GM21447 (cell line): ENCODE measurements around the gene NUP98.

Source experiments
- ATAC-seq: cut with Tn5 transposase; IDR thresholded peaks from one replicate; pipeline ENCODE4 v1.9.1; 2021; ENCODE audit not compliant: unreplicated experiment

Gene NUP98

DNA sequence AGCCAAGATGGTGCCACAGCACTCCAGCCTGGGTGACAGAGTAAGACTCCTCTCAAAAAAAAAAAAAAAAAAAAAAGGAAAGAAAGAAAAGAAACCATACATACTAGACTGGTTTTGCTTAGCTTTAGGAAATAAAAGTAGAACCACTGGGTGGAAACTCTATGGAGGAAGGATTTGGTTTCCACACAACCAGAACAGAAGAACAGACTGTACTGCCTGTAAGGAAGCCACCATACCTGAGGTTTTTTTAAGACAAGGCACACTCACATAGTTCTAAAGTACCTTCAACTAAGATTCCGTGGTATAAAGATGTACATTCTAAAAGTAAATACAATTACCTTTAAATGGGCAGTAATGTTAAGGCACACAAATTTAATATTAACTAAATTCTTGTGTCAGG, 58.6 kb downstream of the NUP98 start:
- ATAC-seq, result no peak

DNA sequence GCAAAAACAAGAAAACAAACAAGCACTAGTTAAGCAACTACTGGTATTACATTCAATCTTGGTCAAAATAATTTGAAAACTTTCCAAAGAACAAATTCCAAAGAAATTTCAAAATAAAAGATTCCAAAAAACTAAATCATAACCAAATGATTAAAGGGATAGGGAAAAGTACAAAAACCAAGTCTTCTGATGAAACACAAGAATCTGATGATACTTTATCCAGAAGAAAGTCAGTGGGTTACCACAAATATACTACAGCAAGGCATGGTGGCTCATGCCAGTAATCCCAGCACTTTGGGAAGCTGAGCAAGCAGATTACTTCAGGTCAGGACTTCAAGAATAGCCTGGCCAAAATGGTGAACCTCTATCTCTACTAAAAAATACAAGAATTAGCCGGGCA, 59.1 kb downstream of the NUP98 start:
- no peak for ATAC-seq

DNA sequence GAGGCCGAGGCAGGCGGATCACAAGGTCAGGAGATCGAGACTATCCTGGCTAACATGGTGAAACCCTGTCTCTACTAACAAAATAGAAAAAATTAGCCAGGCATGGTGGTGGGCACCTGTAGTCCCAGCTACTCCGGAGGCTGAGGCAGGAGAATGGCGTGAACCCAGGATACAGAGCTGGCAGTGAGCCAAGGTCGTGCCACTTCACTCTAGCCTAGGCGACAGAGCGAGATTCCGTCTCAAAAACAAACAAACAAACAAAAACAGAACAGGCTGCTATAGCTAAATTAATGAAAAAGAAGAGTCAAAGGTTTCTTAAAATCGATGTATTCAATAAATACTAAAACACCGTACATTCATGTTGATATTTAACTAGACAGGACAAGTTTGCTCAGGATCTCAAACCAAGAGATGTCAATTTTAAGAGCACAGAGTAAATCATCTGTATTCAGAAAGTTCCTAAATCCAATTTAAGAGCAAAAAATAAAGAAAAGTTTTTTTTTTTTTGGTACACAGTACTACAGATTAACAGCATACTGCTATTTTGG, 59.9 kb downstream of the NUP98 start:
- no peak for ATAC-seq

DNA sequence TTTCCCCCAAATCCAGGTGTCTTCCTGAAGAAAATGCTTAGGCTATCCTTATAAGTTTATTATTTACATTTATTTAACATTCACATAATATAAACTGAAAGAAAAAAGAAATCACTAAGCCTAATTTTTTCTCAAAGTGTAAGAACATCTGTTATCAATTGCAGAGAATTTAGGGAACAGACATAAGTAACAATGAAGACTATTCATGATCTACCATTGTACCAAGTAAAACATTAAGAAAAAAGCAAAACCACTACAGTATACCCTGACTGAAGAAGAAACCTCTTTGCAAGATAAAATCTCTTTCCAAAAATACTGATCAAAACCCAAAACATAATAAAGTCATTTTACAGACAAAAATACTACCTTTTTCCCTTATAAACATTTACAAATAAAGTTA, 60.5 kb downstream of the NUP98 start:
- no peak for ATAC-seq

DNA sequence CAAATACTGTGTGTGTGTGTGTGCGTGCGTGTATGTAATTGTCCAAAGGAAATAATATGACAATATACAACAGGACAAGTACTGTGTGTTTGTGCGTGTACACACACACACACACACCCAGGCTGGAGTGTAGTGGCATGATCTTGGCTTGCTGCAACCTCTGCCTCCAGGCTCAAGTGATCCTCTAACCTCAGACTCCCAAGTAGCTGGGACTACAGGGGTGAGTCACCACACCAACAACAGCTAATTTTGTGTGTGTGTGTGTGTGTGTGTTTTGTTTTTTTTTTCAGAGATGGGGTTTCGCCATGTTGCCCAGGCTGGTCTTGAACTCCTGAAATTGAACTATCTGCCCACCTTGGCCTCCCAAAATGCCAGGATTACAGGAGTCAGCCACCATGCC, 61.5 kb downstream of the NUP98 start:
- ATAC-seq, result no peak

DNA sequence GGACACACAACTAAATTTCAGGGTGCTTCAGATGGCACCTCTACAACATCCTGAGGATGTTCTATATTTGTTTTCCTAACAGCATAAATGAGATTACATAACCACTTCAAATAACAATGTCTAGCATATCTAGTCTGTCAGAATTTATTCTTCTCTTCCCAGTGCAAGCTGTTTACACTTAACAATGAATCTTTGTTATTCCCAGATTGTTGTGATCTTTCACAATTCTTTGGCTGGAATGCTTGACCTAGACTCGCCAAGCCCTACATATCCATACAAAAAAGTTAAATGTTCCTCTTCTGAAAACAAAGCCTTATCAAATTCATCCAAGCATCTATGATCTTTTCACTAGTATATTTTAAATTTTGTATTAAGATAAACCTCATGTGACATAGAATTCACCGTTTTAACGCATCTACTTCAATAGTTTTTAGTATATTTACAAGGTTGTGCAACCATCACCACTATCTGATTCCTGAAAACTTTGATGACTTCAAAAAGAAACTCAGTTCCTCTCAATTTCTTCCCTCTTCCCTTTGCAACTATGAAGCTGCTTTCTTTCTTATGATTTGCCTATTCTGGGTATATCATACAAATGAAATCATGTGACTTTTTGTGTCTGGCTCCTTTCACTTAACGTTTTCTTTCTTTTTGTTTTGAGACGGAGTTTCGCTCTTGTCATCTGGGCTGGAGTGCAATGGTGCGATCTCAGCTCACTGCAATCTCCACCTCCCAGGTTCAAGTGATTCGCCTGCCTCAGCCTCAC, 64.5 kb downstream of the NUP98 start:
- no peak for ATAC-seq

DNA sequence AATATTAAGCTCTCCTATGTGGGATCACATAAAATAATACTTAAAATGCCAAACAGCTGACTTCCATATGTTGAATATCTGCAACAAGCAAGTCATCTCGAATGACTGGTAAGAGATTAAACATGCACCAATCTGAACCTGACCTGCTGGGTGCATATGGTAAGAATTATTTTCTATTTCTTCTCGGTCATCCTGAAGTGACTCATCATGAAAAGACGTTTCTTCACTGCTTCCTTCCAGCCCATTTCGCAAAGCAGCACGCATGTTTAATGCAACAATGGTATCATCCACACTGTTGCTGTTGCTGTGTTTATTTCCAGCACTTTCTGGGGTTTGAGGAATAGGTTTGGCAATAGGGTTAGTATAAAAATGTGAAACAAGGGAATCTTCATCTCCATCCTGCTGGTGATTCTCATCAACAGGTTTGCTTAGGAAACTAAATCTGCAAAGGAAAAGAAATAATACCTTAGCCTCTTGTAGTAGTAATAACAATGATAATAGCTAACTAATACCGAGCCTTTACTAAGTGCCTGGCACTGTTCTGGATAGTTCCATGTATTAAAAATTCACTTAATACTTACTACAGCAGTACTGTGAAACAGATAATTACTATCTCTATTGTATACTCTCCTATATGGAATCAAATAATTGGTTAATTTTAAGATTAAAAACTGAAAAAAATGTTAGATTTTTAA, 74.2 kb downstream of the NUP98 start:
- ATAC-seq, result no peak

DNA sequence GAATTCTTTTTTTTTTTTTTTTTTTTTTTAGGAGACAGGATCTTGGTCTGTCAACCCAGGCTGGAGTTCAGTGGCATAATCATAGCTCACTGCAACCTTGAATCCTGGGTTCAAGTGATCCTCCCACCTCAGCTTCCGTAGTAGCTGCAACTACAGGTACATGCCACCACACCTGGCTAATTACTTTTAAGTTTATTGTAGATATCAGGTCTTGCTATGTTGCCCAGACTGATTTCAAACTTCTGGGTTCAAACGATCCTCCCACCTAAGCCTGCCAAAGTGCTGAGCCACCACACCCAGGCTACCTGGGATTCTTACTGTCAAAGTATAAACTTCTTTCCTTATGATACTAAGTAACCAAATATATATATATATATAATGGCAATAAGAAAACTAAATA, 75.3 kb downstream of the NUP98 start:
- ATAC-seq, result no peak

DNA sequence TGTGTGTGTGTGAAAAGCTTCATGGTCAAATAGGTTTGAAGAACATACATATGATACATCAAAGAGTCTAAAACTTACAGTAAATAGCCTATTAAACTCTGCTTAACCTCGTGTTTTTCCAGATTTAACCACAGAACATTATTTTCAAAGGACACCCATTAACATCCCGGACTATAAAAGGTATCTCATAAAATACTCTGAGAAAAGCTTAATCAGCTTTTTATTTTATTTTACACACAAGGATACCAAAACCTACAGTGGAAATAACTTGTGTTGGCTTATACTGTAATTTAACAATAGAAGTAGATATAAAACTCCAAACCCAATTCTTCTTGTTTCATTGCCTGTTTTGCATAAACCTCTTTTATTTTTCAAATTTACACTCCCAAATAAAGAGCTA, 76.4 kb downstream of the NUP98 start:
- no peak for ATAC-seq

DNA sequence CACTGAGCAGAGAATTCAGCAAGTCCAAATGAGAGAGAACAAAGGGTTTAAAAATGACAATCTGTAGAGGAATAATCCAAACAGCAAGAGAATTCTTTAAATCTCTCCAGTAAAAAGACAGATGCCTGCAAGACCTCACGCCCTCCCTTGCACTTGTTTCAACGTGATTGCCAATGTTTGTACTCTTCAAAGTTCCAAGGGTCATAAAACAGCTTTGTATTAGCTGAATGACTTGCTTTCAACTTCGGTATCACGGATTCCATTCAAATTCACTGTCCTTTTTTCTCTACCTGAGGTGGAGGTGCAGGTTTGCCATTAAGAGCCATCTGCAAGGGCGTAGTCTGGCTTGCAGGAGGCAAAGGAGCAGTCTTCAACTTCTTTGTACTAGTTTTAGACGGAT, 85.1 kb downstream of the NUP98 start:
- no peak for ATAC-seq

DNA sequence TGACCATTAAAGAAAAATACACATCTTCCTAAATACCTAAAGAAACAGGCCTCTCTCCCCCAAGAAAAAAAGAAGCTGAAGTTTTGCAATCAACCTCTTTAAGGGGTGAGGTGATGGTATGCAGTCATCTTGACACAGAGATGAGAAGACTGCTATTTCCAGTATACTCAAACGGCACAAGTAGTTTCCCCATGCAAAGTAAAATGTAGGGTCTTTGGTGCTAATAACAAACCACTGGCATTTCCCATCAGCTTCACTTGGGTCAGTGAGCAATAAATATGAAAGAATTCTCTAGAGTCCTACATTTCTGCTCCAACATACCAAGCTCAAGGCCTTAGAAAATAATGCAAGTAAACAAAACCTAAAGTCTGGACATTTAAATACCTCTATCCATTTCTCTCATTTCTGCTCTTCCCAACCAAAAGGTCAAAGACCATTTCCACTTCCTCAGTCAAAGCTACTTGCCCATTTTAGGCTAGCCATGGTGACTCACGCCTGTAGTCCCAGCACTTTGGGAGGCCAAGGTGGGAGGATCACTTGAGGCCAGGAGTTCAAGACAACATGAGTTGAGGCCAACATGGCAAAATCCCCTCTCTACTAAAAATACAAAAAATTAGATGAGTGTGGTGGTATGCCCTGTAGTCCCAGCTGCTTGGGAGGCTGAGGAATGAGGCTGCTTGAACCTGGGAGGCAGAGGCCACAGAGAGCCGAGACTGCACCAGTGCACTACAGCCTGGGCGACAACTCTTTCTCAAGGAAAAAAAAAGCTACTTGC, 86.7 kb downstream of the NUP98 start:
- ATAC-seq, result no peak

DNA sequence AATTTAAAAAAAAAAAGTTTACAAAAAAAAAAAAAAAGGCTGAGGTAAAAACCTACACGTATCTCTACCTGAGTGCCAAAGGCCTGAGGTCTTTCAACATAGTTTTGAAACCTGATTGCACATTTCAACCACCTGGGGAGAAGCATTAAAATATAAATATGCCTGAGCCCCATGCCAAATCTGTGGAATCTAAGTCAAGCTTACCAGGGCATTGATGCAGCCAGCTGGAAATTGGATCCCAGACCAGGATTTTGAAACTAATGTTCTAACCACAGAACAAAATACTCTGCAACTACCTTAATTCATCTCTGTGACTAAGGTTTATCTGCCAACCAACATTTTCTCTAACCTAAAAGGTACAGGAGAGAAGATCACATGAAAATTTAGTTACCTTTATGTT, 87.4 kb downstream of the NUP98 start:
- ATAC-seq, result no peak

DNA sequence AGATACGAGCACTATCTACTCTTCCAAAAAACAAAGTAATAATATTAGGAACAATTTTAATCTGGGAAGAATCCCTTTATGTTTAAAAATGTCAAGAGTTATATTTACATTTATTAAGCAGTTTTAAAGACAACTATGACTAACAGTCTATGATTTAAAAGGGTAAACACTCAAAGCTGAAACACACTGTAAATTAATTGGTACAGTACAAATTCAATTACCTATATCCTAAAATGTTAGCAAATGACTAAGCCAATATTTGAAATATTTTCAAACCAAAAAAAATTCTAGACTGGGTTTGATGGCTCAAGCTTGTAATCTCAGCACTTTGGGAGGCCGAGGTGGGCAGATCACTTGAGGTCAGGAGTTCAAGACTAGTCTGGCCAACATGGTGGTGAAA, 90.2 kb downstream of the NUP98 start:
- no peak for ATAC-seq

DNA sequence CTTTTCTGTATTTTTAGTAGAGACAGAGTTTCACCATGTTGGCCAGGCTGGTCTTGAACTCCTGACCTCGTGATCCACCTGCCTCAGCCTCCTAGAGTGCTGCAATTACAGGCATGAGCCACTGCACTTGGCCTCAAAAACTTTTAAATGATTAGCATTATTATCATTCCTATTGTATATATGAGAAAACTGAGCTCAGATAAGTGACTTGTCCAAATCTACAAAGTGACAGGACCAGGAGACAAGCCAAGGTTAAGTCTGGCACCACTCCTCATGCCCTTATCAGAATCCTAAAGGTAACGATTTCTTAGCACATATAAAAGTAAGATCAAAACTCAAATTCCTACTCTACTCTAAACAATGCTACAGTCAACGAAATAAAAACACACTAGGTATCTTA, 94.0 kb downstream of the NUP98 start:
- no peak for ATAC-seq

DNA sequence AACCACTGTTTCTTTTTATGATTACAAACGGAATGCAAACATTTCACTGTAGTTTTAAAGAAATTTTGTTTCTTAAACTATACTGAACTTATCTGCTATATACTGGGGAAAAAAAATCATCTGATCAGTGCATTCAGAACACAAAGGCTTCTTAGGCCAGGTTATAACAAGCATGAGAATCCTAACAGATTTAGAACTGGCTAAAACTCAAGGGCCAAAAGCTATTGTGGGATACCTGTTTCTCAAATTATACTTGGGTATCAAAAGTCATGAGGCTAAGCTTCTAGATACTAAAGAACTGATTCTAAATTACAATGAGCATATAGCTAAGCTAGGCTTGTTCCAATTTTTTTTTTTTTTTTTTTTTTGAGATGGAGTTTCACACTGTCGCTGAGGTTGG, 96.4 kb downstream of the NUP98 start:
- no peak for ATAC-seq

DNA sequence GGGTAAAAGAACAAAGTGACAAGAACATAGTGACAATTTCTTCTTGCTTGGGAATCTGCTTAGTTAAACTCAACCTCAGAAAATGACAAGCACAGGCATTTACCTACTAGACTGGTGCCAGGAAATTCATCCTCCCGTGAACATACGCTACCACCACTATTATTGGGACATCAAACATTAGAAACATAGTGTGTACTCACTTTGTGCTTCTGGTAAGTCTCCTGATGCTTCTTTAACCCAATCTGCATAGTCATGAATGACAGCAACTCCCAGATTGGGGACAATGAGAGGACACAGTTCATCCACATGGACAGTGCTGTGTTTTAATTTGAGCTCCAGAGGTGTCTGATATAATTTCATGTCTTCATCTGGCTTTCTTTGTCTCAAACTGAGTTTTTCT, 96.9 kb downstream of the NUP98 start:
- no peak for ATAC-seq

DNA sequence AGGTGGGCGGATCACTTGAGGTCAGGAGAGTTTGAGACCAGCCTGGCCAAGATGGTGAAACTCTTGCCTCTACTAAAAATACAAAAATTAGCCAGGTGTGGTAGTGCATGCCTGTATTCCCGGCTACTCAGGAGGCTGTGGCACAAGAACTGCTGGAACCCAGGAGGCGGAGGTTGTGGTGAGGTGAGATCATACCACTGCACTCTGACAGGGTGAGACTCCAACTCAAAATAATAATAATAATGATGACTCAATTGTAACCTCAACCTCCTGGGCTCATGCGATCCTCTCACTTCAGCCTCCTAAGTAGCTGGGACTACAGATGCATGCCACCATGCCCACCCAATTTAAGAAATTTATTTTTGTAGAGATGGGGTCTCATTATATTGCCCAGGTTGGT, 110.6 kb downstream of the NUP98 start:
- ATAC-seq, result no peak

DNA sequence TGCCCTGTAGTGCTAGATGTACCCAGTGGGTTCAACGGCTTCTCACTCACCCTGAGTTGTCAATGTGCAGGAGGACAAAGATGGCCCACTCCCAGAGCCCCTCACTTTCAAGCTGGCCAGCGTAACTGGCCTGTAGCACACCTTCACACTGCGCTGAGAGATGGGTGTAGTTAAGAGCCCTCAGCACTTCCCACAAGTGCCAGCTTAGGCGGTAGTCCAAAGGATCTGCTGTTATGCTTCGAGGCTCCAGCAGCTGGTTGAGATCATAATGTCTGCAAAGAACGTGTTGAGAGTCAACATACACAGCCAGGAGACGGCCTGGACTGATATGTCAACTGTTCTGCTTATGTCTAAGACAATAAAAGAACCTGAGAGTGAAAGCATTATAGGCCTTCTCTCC, 111.4 kb downstream of the NUP98 start:
- no peak for ATAC-seq

DNA sequence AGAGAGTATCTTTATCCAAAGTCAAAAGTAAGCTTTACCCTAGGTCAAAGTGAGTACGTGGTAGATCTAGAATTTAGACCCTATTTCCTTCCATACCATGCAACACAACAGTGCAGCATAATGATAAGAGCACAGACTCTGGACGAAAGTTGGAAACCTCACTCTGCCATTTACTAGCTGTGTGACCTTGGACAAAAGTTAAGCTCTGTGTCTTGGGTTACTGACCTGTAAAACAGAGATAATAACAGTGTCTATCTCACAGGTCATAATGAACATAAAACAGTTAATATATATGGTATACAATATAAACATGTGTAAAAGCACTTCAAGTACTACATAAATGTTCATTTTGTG, 112.6 kb downstream of the NUP98 start:
- no peak for ATAC-seq

DNA sequence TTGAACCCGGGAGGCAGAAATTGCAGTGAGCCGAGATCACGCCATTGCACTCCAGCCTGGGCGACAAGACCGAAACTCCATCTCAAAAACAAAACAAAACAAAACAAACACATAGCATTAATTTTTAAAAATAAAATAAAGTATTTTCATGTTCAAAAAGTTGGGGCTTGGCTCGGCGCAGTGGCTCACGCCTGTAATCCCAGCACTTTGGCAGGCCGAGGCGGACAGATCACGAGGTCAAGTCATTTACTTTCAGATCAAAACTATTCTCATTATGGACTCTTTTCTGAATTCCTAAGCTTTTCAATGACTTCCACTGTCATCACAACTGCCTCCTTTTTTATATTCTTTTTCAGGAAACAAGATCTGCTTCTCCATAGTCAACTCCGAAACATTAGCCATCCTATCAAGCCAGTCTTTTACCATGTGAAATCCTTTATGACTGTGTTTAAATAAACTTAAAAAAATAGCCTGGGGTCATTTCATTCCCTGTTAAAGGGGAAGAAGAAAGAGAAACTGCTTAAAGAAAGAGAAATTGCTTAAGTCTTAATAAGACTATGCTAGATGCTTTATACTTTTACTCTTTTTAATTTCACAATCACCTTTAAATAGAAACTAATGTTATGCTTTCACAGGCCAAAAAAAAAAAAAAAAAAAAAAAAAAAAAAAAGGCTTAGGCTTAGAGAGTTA, 113.1 kb downstream of the NUP98 start:
- no peak for ATAC-seq

DNA sequence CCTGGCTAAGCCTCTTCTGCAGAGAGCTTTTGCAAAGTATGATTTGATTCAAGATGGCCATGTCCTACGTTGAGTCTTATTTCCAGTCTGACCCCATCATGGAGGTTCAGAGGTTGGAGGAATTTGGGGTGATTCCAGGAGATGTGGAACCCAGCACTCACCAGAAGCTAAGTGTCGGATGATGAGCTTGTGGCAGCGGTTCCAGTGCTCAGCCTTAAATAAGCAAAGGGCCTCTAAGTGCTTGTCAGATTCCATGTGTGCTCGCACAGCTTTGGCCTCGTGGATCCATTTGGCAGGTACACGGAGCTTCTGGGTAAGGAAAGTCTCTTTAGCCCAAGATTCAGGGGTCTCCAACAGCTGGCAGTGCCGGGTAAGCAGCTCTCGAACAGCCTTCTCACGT, 114.3 kb downstream of the NUP98 start:
- ATAC-seq, result no peak
